ENCODE data around the gene CRTAP. TPM values are rescaled to one million over a fixed set of nuclear protein-coding genes. Genes with fewer than 3 reads are reported as not detected.

CRTAP gene
- total and polyA plus RNA-seq, 2 experiments from 2014 or later, result 71.9 to 210 TPM

- H3F3A ChIP-seq (replicated peaks; ENCODE audit: low read depth), result 0 out of 2 replicates have a peak, but pooled peaks cover 5% of the 10 kb centered on the region
- H3K79me2 ChIP-seq (replicated peaks; ENCODE audit: insufficient read depth), result no peaks in the 10 kb centered on the region
- no peaks in the 10 kb centered on the region for H3K36me3 ChIP-seq (ENCODE audit: insufficient read depth)
- Mint-ChIP-seq H3K4me1 (peaks cover 4% of the 10 kb centered on the region; the same call in 2 of the 3 replicates), H3K36me3 (ENCODE audit: low read depth) (no peaks in the 10 kb centered on the region), H3K9me3 (no peaks in the 10 kb centered on the region), H3K4me3 (no peak overlapping the region), H3K27me3 (ENCODE audit: insufficient read depth, low read depth, poor library complexity) (peaks cover 5% of the 10 kb centered on the region), H3K27ac (no peak overlapping the region)
- peaks cover 5% of the 10 kb centered on the region; the same call in 1 of the 2 replicates for H3K4me1 ChIP-seq (ENCODE audit: insufficient read depth)
- no peak overlapping the region for H2AFZ ChIP-seq
- no peaks in the 10 kb centered on the region for H4K20me1 ChIP-seq (replicated peaks; ENCODE audit: insufficient read depth)
- DNase-seq (ENCODE audit: low spot score), result no peak
- no peaks in the 10 kb centered on the region; the same call in 1 of the 2 replicates for H3K9me2 ChIP-seq (ENCODE audit: insufficient read depth)
- no peaks in the 10 kb centered on the region for H3K27me3 ChIP-seq (ENCODE audit: insufficient read depth)
- no peak overlapping the region for H3K4me2 ChIP-seq
- TF ChIP-seq EZH2phosphoT487 (IDR thresholded peaks at IDR 0.05; ENCODE audit: unreplicated experiment) (no peak), REST (IDR thresholded peaks at IDR 0.05; ENCODE audit: unreplicated experiment) (no peak), JUNB (IDR thresholded peaks at IDR 0.05; ENCODE audit: unreplicated experiment) (no peak), ZNF462 (CRISPR knock-in tag; IDR thresholded peaks at IDR 0.05) (no peak), ZNF114 (CRISPR knock-in tag; IDR thresholded peaks at IDR 0.05) (no peak), NANOG (IDR thresholded peaks at IDR 0.05; ENCODE audit: borderline replicate concordance) (no peak), STAT1 (IDR thresholded peaks at IDR 0.05; ENCODE audit: unreplicated experiment) (no peak), EZH2 (IDR thresholded peaks at IDR 0.05; ENCODE audit: low read depth, unreplicated experiment) (no peak), CTCF (conservative IDR thresholded peaks at IDR 0.05; ENCODE audit: low read depth in 2 of 2) (no peak), ETS1 (IDR thresholded peaks at IDR 0.05) (no peak), CREB1 (CRISPR knock-in tag; IDR thresholded peaks at IDR 0.05; ENCODE audit: low read depth) (no peak), ZNF331 (CRISPR knock-in tag; IDR thresholded peaks at IDR 0.05; ENCODE audit: low read depth) (no peak)
- H3K4me3 ChIP-seq, result no peak overlapping the region
- H3K27ac ChIP-seq (ENCODE audit: low read depth), result no peak overlapping the region
- ATAC-seq, result no peak
Measured at GRCh38 chr3:33103480-33103879, 10.3 kb upstream of the CRTAP start.
